ENCODE measurements around the gene MUC5AC.
"Not testable (repeated sequence)": the region's sequence is repeated elsewhere in the genome, so short reads cannot be mapped to it uniquely, and the experiment has no call there.

The MUC5AC gene

GRCh38 chr11:1157645-1158591 lies at the start of gene MUC5AC:
TSS of gene MUC5AC (plus strand) at chr11:1157953. CDS start at chr11:1158000, 47 bp downstream.
- DNase-seq, result no peak

- no peak for DNase-seq
Measured at GRCh38 chr11:1108246-1108900, 49.4 kb upstream of the MUC5AC start.

GRCh38 chr11:1109101-1109917 lies 48.4 kb upstream of the MUC5AC start:
- no peak for DNase-seq

GRCh38 chr11:1109918-1110705 lies 47.6 kb upstream of the MUC5AC start:
- no peak for DNase-seq

- DNase-seq, result no peak
Measured at GRCh38 chr11:1111545-1112212, 46.1 kb upstream of the MUC5AC start.

GRCh38 chr11:1112351-1113191 lies 45.2 kb upstream of the MUC5AC start:
- DNase-seq, result no peak

GRCh38 chr11:1113405-1114201 lies 44.1 kb upstream of the MUC5AC start:
- DNase-seq, result no peak

- DNase-seq, result not testable (repeated sequence)
Measured at GRCh38 chr11:1115292-1115691, 42.5 kb upstream of the MUC5AC start.

GRCh38 chr11:1116104-1116503 lies 41.6 kb upstream of the MUC5AC start:
- no peak for DNase-seq

GRCh38 chr11:1116666-1117390 lies 40.9 kb upstream of the MUC5AC start:
- DNase-seq, result no peak

GRCh38 chr11:1117992-1118391 lies 39.8 kb upstream of the MUC5AC start:
- no peak for DNase-seq

- DNase-seq, result no peak
Measured at GRCh38 chr11:1118755-1119603, 38.8 kb upstream of the MUC5AC start.

GRCh38 chr11:1119604-1120146 lies 38.1 kb upstream of the MUC5AC start:
- DNase-seq, result no peak

GRCh38 chr11:1120532-1121330 lies 37.0 kb upstream of the MUC5AC start:
- no peak for DNase-seq

GRCh38 chr11:1121331-1121812 lies 36.4 kb upstream of the MUC5AC start:
- no peak for DNase-seq

GRCh38 chr11:1121813-1122663 lies 35.7 kb upstream of the MUC5AC start:
- DNase-seq, result no peak
